Prostate gland (tissue), 2 donors: ENCODE measurements around the gene RMP24.

Experiments
- DNase-seq: peaks from one replicate; pipeline ENCODE4 v3.0.0-alpha.2; 2019; ENCODE audit warnings: low spot score
- H3K27ac ChIP-seq, 2 donors: fragments of 200-600 bp; sonication (generic); 2 replicates each; pipeline ENCODE4 v1.5.1; 2017 to 2019
- H3K27me3 ChIP-seq: fragments of 200-600 bp; sonication (generic); replicated peaks from 2 replicates; pipeline ENCODE4 v1.5.1; 2019; ENCODE audit not compliant: insufficient read depth
- H3K36me3 ChIP-seq, 2 donors: fragments of 200-600 bp; sonication (generic); 1 replicate in 1 of 2; 2 replicates in 1 of 2; pipeline versions ENCODE4 v1.5.1 to v1.8.1; 2017 to 2019
- H3K4me1 ChIP-seq: fragments of 200-600 bp; sonication (generic); replicated peaks from 2 replicates; pipeline ENCODE4 v1.5.1; 2019
- H3K4me3 ChIP-seq, 2 donors: fragments of 200-600 bp; sonication (generic); 2 replicates each; pipeline ENCODE4 v1.5.1; 2017 to 2019
- H3K9me3 ChIP-seq: fragments of 200-600 bp; sonication (generic); 2 replicates; pipeline ENCODE4 v1.5.1; 2017
- POLR2A ChIP-seq: fragments of 450-650 bp; IDR thresholded peaks from one replicate; pipeline ENCODE4 v1.6.1; 2016; ENCODE audit warnings: antibody characterized with exemption, mild to moderate bottlenecking
- POLR2AphosphoS5 ChIP-seq: sonication (generic); formaldehyde crosslinking; IDR thresholded peaks from one replicate; pipeline ENCODE4 v1.6.1; 2017; ENCODE audit warnings: antibody characterized with exemption
- WGBS: methylation state at CpG from one replicate; pipeline ENCODE4 v1.1.5; 2018; 5-methylcytosine and 5-hydroxymethylcytosine counted together
- intact Hi-C: fragments of 100-400 bp; cut with DNase I; formaldehyde crosslinking; loops from one replicate; pipeline ENCODE4 v1.14.2; 2022
- TF ChIP-seq, protein P1 (sequence below), 4 experiments: fragments of 200-600 bp in 2 of 4; fragments of 450-650 bp in 2 of 4; sonication (generic) in 2 of 4; IDR thresholded peaks; 1 replicate in 3 of 4; 2 replicates in 1 of 4; pipeline ENCODE4 v1.5.1; 2016 to 2019; ENCODE audit warnings: antibody characterized with exemption in 4 of 4, mild to moderate bottlenecking in 2 of 4, moderate library complexity in 2 of 4

Gene RMP24

GRCh38 chr18:35973650-35974049 is 1.2 kb downstream of the RMP24 start:
- no peak for TF ChIP-seq POLR2A
- TF ChIP-seq, protein P1, sequence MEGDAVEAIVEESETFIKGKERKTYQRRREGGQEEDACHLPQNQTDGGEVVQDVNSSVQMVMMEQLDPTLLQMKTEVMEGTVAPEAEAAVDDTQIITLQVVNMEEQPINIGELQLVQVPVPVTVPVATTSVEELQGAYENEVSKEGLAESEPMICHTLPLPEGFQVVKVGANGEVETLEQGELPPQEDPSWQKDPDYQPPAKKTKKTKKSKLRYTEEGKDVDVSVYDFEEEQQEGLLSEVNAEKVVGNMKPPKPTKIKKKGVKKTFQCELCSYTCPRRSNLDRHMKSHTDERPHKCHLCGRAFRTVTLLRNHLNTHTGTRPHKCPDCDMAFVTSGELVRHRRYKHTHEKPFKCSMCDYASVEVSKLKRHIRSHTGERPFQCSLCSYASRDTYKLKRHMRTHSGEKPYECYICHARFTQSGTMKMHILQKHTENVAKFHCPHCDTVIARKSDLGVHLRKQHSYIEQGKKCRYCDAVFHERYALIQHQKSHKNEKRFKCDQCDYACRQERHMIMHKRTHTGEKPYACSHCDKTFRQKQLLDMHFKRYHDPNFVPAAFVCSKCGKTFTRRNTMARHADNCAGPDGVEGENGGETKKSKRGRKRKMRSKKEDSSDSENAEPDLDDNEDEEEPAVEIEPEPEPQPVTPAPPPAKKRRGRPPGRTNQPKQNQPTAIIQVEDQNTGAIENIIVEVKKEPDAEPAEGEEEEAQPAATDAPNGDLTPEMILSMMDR (IDR thresholded peaks at IDR 0.05): no peak
- no peak for TF ChIP-seq POLR2AphosphoS5
- Histone ChIP-seq H3K27me3 (no peaks in the 10 kb centered on the region), H3K9me3 (no peaks in the 10 kb centered on the region), H3K27ac (no peak overlapping the region), H3K36me3 (no peaks in the 10 kb centered on the region), H3K4me1 (peaks cover 3% of the 10 kb centered on the region), H3K4me3 (no peak overlapping the region)
- WGBS: 92% methylated on average over 12 of the region's 12 CpGs
- DNase-seq: no peak
- intact Hi-C loops: no loop called here

GRCh38 chr18:35974181-35974580 is 1.7 kb downstream of the RMP24 start:
- Histone ChIP-seq H3K9me3 (no peaks in the 10 kb centered on the region), H3K4me1 (peaks cover 3% of the 10 kb centered on the region), H3K36me3 (no peaks in the 10 kb centered on the region), H3K4me3 (no peak overlapping the region), H3K27ac (no peak overlapping the region), H3K27me3 (no peaks in the 10 kb centered on the region)
- TF ChIP-seq, protein P1 (IDR thresholded peaks at IDR 0.05): no peak
- no peak for TF ChIP-seq POLR2A
- no peak for TF ChIP-seq POLR2AphosphoS5
- intact Hi-C loops: no loop called here
- 82% methylated on average over 3 of the region's 3 CpGs for WGBS
- DNase-seq: no peak

DNA sequence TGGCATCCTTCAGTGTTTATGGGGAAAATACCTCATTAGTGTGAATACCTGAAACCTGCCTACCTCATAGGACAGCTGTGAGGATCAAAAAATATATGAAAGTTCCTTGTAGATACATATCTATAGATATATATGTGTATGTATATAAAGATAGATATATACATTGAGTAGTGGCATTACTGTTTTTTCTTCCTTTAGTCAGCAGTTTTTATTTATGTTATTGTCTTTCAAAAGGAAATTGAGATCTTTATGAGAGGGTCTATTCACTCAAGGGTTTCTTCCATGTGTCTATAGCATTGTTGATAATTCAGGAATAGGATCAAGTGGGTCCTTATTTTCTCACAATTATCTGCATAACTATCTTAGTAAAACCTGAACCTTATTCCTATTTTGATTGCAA is 6.6 kb downstream of the RMP24 start:
- H3K4me3 ChIP-seq: no peak overlapping the region
- no peaks in the 10 kb centered on the region for H3K4me1 ChIP-seq
- H3K36me3 ChIP-seq: peaks cover 0 to 5% of the 10 kb centered on the region in 2 donors
- no peaks in the 10 kb centered on the region for H3K9me3 ChIP-seq
- DNase-seq: no peak
- intact Hi-C loops: no loop called here
- H3K27me3 ChIP-seq: no peaks in the 10 kb centered on the region
- H3K27ac ChIP-seq: no peak overlapping the region
- TF ChIP-seq POLR2A: no peak
- TF ChIP-seq, protein P1 (IDR thresholded peaks at IDR 0.05): no peak

DNA sequence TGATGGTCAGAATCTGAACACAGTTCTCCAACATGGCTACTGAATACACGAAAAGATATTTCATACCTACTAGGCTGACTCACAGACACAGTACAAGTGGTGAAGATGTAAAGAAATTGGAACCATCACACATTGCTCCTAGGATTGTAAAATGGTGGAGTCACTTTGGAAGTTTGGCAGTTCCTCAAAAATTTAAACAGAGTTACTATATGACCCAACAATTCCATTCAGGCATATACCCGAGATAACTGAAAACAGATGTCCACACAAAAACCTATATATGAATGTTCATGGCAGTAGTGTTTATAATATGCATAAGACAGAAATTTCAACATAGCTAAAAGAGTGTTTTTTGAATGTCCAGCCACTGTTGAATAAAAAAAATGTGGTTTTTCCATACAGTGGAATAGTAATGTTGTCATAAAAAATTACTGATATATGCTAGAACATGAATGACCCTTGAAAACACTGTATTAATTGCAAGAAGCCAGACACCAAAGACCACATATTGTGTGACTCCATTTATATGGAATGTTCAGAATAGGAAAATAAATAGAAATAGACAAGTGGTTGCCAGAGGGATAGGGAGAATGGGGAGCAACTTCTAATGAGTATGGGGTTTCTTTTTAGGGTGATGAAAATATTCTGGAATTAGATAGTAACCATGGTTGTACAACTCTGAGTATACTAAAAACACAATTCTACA is 10.1 kb downstream of the RMP24 start:
- 86% methylated on average over 2 of the region's 2 CpGs for WGBS
- Histone ChIP-seq H3K27ac (no peak overlapping the region), H3K4me3 (no peak overlapping the region), H3K27me3 (no peaks in the 10 kb centered on the region), H3K9me3 (no peaks in the 10 kb centered on the region), H3K36me3 (peaks cover 0 to 5% of the 10 kb centered on the region in 2 donors), H3K4me1 (no peaks in the 10 kb centered on the region)
- intact Hi-C loops: no loop called here
- no peak for DNase-seq
- TF ChIP-seq POLR2AphosphoS5: no peak
- no peak for TF ChIP-seq POLR2A
- TF ChIP-seq, protein P1 (IDR thresholded peaks at IDR 0.05): no peak

DNA sequence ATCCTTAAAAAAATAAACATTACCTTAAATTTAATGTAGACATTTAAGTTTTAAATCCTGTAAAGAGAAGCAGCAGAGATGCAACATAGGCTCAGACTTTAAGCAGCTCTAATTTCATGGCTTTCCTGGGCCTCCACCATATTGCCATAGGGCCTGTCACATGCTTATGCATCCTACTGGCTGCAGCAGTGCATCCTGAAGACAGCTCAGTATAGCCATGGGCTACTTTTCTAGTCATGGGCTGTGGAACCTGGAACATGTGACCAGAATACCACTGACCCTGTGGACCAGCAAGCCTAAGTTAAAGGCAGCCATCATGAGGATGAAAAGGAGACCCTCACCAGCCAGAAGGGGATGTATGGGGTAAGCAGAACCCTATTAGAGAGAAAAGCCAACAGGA is 10.7 kb downstream of the RMP24 start:
- intact Hi-C loops: no loop called here
- Histone ChIP-seq H3K36me3 (peaks cover 0 to 5% of the 10 kb centered on the region in 2 donors), H3K27ac (no peak overlapping the region), H3K4me3 (no peak overlapping the region), H3K27me3 (no peaks in the 10 kb centered on the region), H3K4me1 (no peaks in the 10 kb centered on the region), H3K9me3 (no peaks in the 10 kb centered on the region)
- TF ChIP-seq, protein P1 (IDR thresholded peaks at IDR 0.05): no peak
- no peak for TF ChIP-seq POLR2AphosphoS5
- TF ChIP-seq POLR2A: no peak
- no peak for DNase-seq
